IMR-90 (cell line): ENCODE results near the gene SRP9. TPM values are rescaled to one million over a fixed set of nuclear protein-coding genes. Genes with fewer than 3 reads are reported as not detected.
A peak's percentile ranks its signal among the peaks of the same experiment; 100 is the strongest.

ENCODE experiments used
- ATAC-seq: fragments of 200-7000 bp; cut with Tn5 transposase; 2 replicates; pipeline ENCODE4 v1.9.1; 2020; ENCODE audit warnings: low read depth, mild to moderate bottlenecking, moderate library complexity
- BruUV-seq: library from RNA; stranded (reverse); fragments of 400-500 nt; replicated peaks from 2 replicates; lab custom pipeline; 2021; lab: Mats Ljungman, UMichigan
- CTCF ChIA-PET: fragments of 300-600 bp; formaldehyde crosslinking; extraction: SDS; loops from one replicate; lab custom pipeline; 2021; ENCODE audit warnings: antibody characterized with exemption; lab: Yijun Ruan, JAX
- POLR2A ChIA-PET: fragments of 300-600 bp; sonication (Branson Sonifier 250); formaldehyde crosslinking; loops from one replicate; lab custom pipeline; 2022; ENCODE audit warnings: antibody characterized with exemption; ENCODE audit not compliant: unreplicated experiment; lab: Charles Lee
- DNase-seq: peaks from one replicate; pipeline ENCODE4 v3.0.0; 2013
- H2AFZ ChIP-seq: replicated peaks from 2 replicates; pipeline ENCODE3; 2013; ENCODE audit warnings: low read length, mild to moderate bottlenecking; ENCODE audit not compliant: poor library complexity
- H2AK5ac ChIP-seq: 2 replicates; pipeline ENCODE4 v1.6.1; 2013; ENCODE audit warnings: low read depth, low read length, inconsistent platforms
- H2AK9ac ChIP-seq: replicated peaks from 2 replicates; pipeline ENCODE3; 2013; ENCODE audit warnings: mild to moderate bottlenecking, low read depth, low read length, moderate library complexity; ENCODE audit not compliant: poor library complexity
- H2BK120ac ChIP-seq: 2 replicates; pipeline ENCODE4 v1.6.1; 2013; ENCODE audit warnings: low read depth, low read length, inconsistent platforms
- H2BK15ac ChIP-seq: 3 replicates; pipeline ENCODE4 v1.6.1; 2013; ENCODE audit warnings: low read depth, low read length, inconsistent platforms
- H2BK20ac ChIP-seq: 2 replicates; pipeline ENCODE4 v1.6.1; 2013; ENCODE audit warnings: low read depth, mild to moderate bottlenecking, inconsistent platforms, low read length, moderate library complexity
- H2BK5ac ChIP-seq: 2 replicates; pipeline ENCODE4 v1.6.1; 2013; ENCODE audit warnings: mild to moderate bottlenecking, low read depth, low read length, inconsistent platforms; ENCODE audit not compliant: poor library complexity, severe bottlenecking
- H3K14ac ChIP-seq: replicated peaks from 2 replicates; pipeline ENCODE4 v1.6.1; 2013; ENCODE audit warnings: low read depth, low read length, inconsistent platforms
- H3K18ac ChIP-seq: 2 replicates; pipeline ENCODE4 v1.6.1; 2013; ENCODE audit warnings: low read depth, low read length, control low read depth
- H3K23ac ChIP-seq: 2 replicates; pipeline ENCODE4 v1.6.1; 2013; ENCODE audit warnings: low read depth, low read length, inconsistent platforms
- H3K27ac ChIP-seq: 2 replicates; pipeline ENCODE4 v1.5.1; 2013; ENCODE audit warnings: mild to moderate bottlenecking, control low read depth, low read length; ENCODE audit not compliant: insufficient read depth
- H3K27me3 ChIP-seq: 2 replicates; pipeline ENCODE4 v1.6.1; 2013; ENCODE audit warnings: low read length; ENCODE audit not compliant: control insufficient read depth, insufficient read depth
- H3K36me3 ChIP-seq: 2 replicates; pipeline ENCODE4 v1.6.1; 2013; ENCODE audit warnings: low read length, mixed read lengths; ENCODE audit not compliant: control insufficient read depth, insufficient read depth
- H3K4ac ChIP-seq: 2 replicates; pipeline ENCODE4 v1.6.1; 2013; ENCODE audit warnings: low read depth, low read length, inconsistent platforms
- H3K4me1 ChIP-seq: 2 replicates; pipeline ENCODE4 v1.6.1; 2013; ENCODE audit warnings: low read length, mixed read lengths; ENCODE audit not compliant: control insufficient read depth, insufficient read depth
- H3K4me2 ChIP-seq: 2 replicates; pipeline ENCODE4 v1.6.1; 2013; ENCODE audit warnings: low read depth, mild to moderate bottlenecking, control low read depth, low read length, moderate library complexity
- H3K4me3 ChIP-seq: 2 replicates; pipeline ENCODE4 v1.5.1; 2013; ENCODE audit warnings: low read depth, mild to moderate bottlenecking, control low read depth, low read length, moderate library complexity; ENCODE audit not compliant: insufficient read depth
- H3K56ac ChIP-seq: 2 replicates; pipeline ENCODE4 v1.6.1; 2013; ENCODE audit warnings: low read length, inconsistent platforms; ENCODE audit not compliant: insufficient read depth; ENCODE audit errors: extremely low read depth
- H3K79me1 ChIP-seq, 2 experiments: 2 replicates each; pipeline ENCODE4 v1.6.1; 2013; ENCODE audit warnings: low read length in 2 of 2, inconsistent platforms in 1 of 2, low read depth in 1 of 2
- H3K9ac ChIP-seq: 2 replicates; pipeline ENCODE4 v1.6.1; 2013; ENCODE audit warnings: low read depth, low read length, control low read depth
- H3K9me1 ChIP-seq: 2 replicates; pipeline ENCODE4 v1.6.1; 2013; ENCODE audit warnings: low read length, inconsistent platforms; ENCODE audit not compliant: insufficient read depth
- H3K9me3 ChIP-seq: 2 replicates; pipeline ENCODE4 v1.6.1; 2013; ENCODE audit warnings: low read length; ENCODE audit not compliant: control insufficient read depth, insufficient read depth
- H4K20me1 ChIP-seq: 2 replicates; pipeline ENCODE4 v1.6.1; 2013; ENCODE audit warnings: low read length, inconsistent platforms; ENCODE audit not compliant: insufficient read depth
- H4K5ac ChIP-seq: 2 replicates; pipeline ENCODE4 v1.6.1; 2013; ENCODE audit warnings: mild to moderate bottlenecking, low read depth, low read length, control low read depth
- H4K8ac ChIP-seq, 2 experiments: 2 replicates each; pipeline ENCODE4 v1.6.1; 2013; ENCODE audit warnings: low read depth in 2 of 2, low read length in 2 of 2, control low read depth in 1 of 2, inconsistent platforms in 1 of 2
- H4K91ac ChIP-seq: 2 replicates; pipeline ENCODE4 v1.6.1; 2013; ENCODE audit warnings: low read depth, low read length, inconsistent platforms; ENCODE audit not compliant: insufficient read depth
- BHLHE40 ChIP-seq: fragments of 150-350 bp; IDR thresholded peaks from 2 replicates; pipeline ENCODE4 v1.6.1; 2016; ENCODE audit warnings: mild to moderate bottlenecking, low read depth, low read length
- CEBPB ChIP-seq: IDR thresholded peaks from 2 replicates; pipeline ENCODE4 v1.6.1; 2012; ENCODE audit warnings: low read depth, low read length, improper control_type of control experiment
- ELK1 ChIP-seq: fragments of 150-350 bp; IDR thresholded peaks from 2 replicates; pipeline ENCODE4 v1.6.1; 2016; ENCODE audit warnings: low read depth, mild to moderate bottlenecking, low read length, moderate library complexity, borderline replicate concordance
- FOS ChIP-seq: fragments of 150-350 bp; IDR thresholded peaks from 2 replicates; pipeline ENCODE4 v1.6.1; 2016; ENCODE audit warnings: low read depth, low read length
- MAFK ChIP-seq: IDR thresholded peaks from 2 replicates; pipeline ENCODE4 v1.6.1; 2012; ENCODE audit warnings: low read depth, low read length, improper control_type of control experiment
- MAZ ChIP-seq: IDR thresholded peaks from 2 replicates; pipeline ENCODE4 v1.6.1; 2012; ENCODE audit warnings: low read depth, mild to moderate bottlenecking, low read length, improper control_type of control experiment, moderate library complexity, borderline replicate concordance
- MXI1 ChIP-seq: IDR thresholded peaks from 2 replicates; pipeline ENCODE4 v1.6.1; 2012; ENCODE audit warnings: low read depth, mild to moderate bottlenecking, low read length, moderate library complexity, borderline replicate concordance
- NFE2L2 ChIP-seq: fragments of 150-350 bp; IDR thresholded peaks from 2 replicates; pipeline ENCODE4 v1.6.1; 2016; ENCODE audit warnings: low read depth, mild to moderate bottlenecking, low read length
- POLR2A ChIP-seq: IDR thresholded peaks from 2 replicates; pipeline ENCODE4 v1.6.1; 2012; ENCODE audit warnings: mild to moderate bottlenecking, low read depth, low read length
- RAD21 ChIP-seq: IDR thresholded peaks from 2 replicates; pipeline ENCODE4 v1.6.1; 2012; ENCODE audit warnings: low read length, improper control_type of control experiment
- RCOR1 ChIP-seq: IDR thresholded peaks from 2 replicates; pipeline ENCODE4 v1.6.1; 2012; ENCODE audit warnings: mild to moderate bottlenecking, low read length, improper control_type of control experiment; ENCODE audit not compliant: insufficient replicate concordance
- RFX5 ChIP-seq: IDR thresholded peaks from 2 replicates; pipeline ENCODE4 v1.8.0; 2012; ENCODE audit warnings: low read depth, mild to moderate bottlenecking, low read length, moderate library complexity
- SMC3 ChIP-seq: fragments of 150-350 bp; IDR thresholded peaks from 2 replicates; pipeline ENCODE4 v1.6.1; 2016; ENCODE audit warnings: low read depth, mild to moderate bottlenecking, antibody characterized with exemption, low read length, moderate library complexity
- WGBS, 2 experiments: methylation state at CpG; one replicate each; pipeline versions ENCODE4 v1.1.5 to v1.1.7; 2013; ENCODE audit warnings: missing lambda C conversion rate in 2 of 2; ENCODE audit not compliant: insufficient read length in 1 of 2; ENCODE audit errors: extremely low coverage in 2 of 2; 5-methylcytosine and 5-hydroxymethylcytosine counted together
- dilution Hi-C: fragments of 300-500 bp; cut with HindIII; formaldehyde crosslinking; loops from one replicate; pipeline ENCODE4 v1.14.3; 2018; ENCODE audit warnings: low sequenced_read_pairs; ENCODE audit not compliant: unreplicated experiment
- in situ Hi-C: fragments of 300-500 bp; cut with MboI; formaldehyde crosslinking; loops from 3 replicates; pipeline ENCODE4 v1.14.3; 2019; ENCODE audit warnings: low sequenced_read_pairs, inconsistent platforms, mixed read lengths
- intact Hi-C: fragments of 100-400 bp; cut with micrococcal nuclease; formaldehyde crosslinking; loops from 2 replicates; pipeline ENCODE4 v1.10.0; 2022
- polyA plus RNA-seq, 3 experiments: library from polyadenylated mRNA; depleted of rRNA; stranded (reverse); fragments of >200 nt; gene quantifications; 2 replicates each; pipeline ENCODE4 v1.2.3, GENCODE V29; 2012; ENCODE audit warnings: low replicate concordance in 1 of 3
- total RNA-seq: library from RNA; depleted of rRNA; stranded (reverse); fragments of >200 nt; gene quantifications from 2 replicates; pipeline ENCODE4 v1.2.3, GENCODE V29; 2012
- TF ChIP-seq, protein P1 (sequence below): conservative IDR thresholded peaks from 2 replicates; pipeline ENCODE4 v1.5.1; 2012; ENCODE audit warnings: mild to moderate bottlenecking, low read depth, low read length, improper control_type of control experiment
- TF ChIP-seq, protein P2 (sequence below): fragments of 150-350 bp; IDR thresholded peaks from 2 replicates; pipeline ENCODE4 v1.6.1; 2017; ENCODE audit warnings: mild to moderate bottlenecking, antibody characterized with exemption, low read length, low read depth

SRP9 gene
- total and polyA plus RNA-seq, 2 of the 4 experiments (the other 2 are of a cell fraction), result 230 to 295 TPM

- POLR2A ChIA-PET, result interaction anchor here (0.6 kb wide), 1 partner anchor 361 kb away, joined by 4 read pairs; no protein-coding TSS in a partner anchor
Observed at GRCh38 chr1:225762002-225762441, 15.6 kb upstream of the SRP9 start.

More at GRCh38 chr1:225762002-225762441, 15.6 kb upstream of the SRP9 start:
- Histone ChIP-seq H3K4me3 (no peak overlapping the region), H3K9ac (no peak overlapping the region), H2AK5ac (peak overlapping the region; percentile 29; the same call in 1 of the 2 replicates), H4K8ac (peak overlapping the region in 1 of 2 experiments; percentile 40; a peak in 1 of 4 replicates), H3K14ac (peak overlapping the region; percentile 38; the same call in 1 of the 2 replicates), H3K56ac (no peak overlapping the region), H3K36me3 (no peaks in the 10 kb centered on the region), H2BK5ac (peak overlapping the region; percentile 25), H3K4me2 (no peak overlapping the region), H3K23ac (0 out of 2 replicates have a peak overlapping the region, but pooled peaks have one; percentile 35), H3K4ac (peak overlapping the region; percentile 55), H2AFZ (no peak overlapping the region), H4K91ac (peak overlapping the region; percentile 66), H3K18ac (no peak overlapping the region), H2BK15ac (no peak overlapping the region), H4K5ac (peak overlapping the region; percentile 1; the same call in 1 of the 2 replicates), H2BK20ac (peak overlapping the region; percentile 53; the same call in 1 of the 2 replicates), H3K9me3 (no peaks in the 10 kb centered on the region), H4K20me1 (no peaks in the 10 kb centered on the region), H3K4me1 (peaks cover 24% of the 10 kb centered on the region), H3K27ac (no peak overlapping the region), H2BK120ac (peak overlapping the region; percentile 83), H3K27me3 (no peaks in the 10 kb centered on the region), H2AK9ac (no peak overlapping the region), H3K9me1 (peaks cover 17% of the 10 kb centered on the region), H3K79me1 (no peaks in the 10 kb centered on the region)
- intact Hi-C loops, result no loop called here
- WGBS, 2 experiments, result no CpG with 5 or more reads among the region's 5 CpGs
- CTCF ChIA-PET, result interaction anchor here (0.8 to 2.6 kb wide), 2 partner anchors 9 to 10 kb away, joined by 3 to 9 read pairs; no protein-coding TSS in a partner anchor
- peak; percentile 36 for DNase-seq
- no TSS peak for BruUV-seq
- ATAC-seq, result no peak
- dilution Hi-C loops, result no loop called here
- in situ Hi-C loops, result no loop called here
- TF ChIP-seq NFE2L2 (no peak), POLR2A (no peak), RCOR1 (no peak), MAZ (no peak), RAD21 (no peak), MAFK (no peak), MXI1 (no peak), CEBPB (no peak), FOS (no peak), RFX5 (no peak), BHLHE40 (no peak), SMC3 (no peak), ELK1 (no peak)
- TF ChIP-seq, protein P1, sequence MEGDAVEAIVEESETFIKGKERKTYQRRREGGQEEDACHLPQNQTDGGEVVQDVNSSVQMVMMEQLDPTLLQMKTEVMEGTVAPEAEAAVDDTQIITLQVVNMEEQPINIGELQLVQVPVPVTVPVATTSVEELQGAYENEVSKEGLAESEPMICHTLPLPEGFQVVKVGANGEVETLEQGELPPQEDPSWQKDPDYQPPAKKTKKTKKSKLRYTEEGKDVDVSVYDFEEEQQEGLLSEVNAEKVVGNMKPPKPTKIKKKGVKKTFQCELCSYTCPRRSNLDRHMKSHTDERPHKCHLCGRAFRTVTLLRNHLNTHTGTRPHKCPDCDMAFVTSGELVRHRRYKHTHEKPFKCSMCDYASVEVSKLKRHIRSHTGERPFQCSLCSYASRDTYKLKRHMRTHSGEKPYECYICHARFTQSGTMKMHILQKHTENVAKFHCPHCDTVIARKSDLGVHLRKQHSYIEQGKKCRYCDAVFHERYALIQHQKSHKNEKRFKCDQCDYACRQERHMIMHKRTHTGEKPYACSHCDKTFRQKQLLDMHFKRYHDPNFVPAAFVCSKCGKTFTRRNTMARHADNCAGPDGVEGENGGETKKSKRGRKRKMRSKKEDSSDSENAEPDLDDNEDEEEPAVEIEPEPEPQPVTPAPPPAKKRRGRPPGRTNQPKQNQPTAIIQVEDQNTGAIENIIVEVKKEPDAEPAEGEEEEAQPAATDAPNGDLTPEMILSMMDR, result no peak
- TF ChIP-seq, protein P2, sequence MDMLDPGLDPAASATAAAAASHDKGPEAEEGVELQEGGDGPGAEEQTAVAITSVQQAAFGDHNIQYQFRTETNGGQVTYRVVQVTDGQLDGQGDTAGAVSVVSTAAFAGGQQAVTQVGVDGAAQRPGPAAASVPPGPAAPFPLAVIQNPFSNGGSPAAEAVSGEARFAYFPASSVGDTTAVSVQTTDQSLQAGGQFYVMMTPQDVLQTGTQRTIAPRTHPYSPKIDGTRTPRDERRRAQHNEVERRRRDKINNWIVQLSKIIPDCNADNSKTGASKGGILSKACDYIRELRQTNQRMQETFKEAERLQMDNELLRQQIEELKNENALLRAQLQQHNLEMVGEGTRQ, result no peak
